UCSD-AML1 (cell line): Measurements from ENCODE around the gene GPR137B.

Source experiments
- DNase-seq: peaks from one replicate; lab custom pipeline; 2025; ENCODE audit not compliant: unreplicated experiment; lab: John Stamatoyannopoulos, UW

GPR137B gene

GRCh38 chr1:236253119-236253518, 110.8 kb downstream of the GPR137B start:
- DNase-seq: no peak

DNA sequence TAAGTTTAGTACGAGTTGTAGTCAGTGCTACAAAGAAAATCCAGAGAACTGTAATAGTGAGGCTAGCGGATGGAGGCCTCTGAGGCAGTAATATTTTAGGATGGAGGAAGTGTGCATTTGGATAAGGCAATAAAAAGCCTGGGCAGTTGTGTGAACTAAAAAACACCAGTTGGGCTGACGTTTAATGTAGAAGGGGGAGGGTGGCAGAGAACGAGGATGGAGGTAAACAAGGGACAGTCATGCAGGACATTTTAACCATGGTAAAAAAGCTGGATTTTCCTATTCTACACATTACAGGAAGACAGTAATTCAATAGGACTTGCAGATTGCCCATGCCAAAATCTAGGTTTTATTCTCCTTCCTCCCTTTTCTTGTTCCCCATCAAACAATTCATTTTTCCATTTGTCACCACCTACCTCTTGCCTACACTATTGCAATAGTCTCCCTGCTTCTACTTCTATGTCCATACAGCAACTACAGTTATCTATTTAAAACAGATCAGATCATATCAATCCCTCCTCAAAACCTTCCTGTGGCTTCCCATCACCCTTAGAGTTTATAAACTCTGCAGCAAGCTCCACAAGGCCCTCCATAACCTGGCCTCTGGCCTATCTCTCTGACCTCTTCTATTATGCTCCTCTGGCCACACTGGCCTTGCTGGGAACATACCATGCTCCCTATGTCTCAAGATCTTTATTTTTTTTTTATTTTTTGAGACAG, 111.7 kb downstream of the GPR137B start:
- no peak for DNase-seq

DNA sequence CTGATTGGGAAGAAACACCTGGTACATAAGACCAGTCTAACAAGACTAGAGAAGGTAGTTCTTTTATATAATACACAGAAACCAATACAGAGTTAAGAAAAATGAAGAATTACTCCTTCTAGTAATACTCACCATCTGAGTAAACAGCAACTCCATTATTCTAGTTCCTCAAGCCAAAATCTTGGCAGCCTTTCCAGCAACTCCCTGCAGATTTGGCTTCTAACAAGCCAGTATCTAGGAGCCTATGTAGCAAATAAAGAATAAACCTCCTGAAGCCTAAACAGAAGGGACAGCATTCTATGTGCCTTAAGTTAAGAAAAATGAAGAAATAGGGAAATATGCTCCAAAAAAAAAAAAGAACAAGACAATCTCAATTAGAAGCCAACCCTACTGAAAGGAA, 114.9 kb downstream of the GPR137B start:
- DNase-seq: no peak

DNA sequence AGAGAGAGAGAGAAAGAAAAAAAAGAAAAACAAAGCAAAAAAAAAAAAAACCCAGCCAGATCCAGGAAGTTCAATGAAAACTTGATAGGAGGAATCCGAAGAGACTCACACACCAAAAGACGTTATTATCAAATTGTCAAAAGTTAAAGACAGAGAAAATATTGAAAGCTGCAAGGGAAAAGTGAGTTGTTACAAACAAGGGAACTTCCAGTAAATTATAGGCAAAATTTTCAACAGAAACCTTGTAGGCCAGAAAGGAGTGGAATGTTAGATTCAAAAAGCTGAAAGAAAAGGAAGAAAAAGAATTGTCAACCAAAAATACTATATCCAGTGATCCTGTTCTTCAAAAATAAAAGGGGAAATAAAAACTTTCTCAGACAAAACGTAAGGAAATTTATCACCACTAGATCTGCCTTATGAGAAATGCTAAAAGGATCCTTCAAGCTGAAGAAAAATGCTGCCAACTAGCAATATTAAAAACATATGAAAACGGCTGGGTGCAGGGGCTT, 115.8 kb downstream of the GPR137B start:
- DNase-seq: no peak
